Parathyroid adenoma (tissue), 2 donors: ENCODE results near the gene ATP9B.

Experiments used
- H2AFZ ChIP-seq: fragments of 300-600 bp; sonication (generic); one replicate; pipeline ENCODE4 v1.7.0; 2017; ENCODE audit warnings: antibody characterized with exemption, mild to moderate bottlenecking
- H3K27ac ChIP-seq: fragments of 300-600 bp; sonication (generic); one replicate; pipeline ENCODE4 v1.7.0; 2017
- H3K27me3 ChIP-seq: fragments of 300-600 bp; sonication (generic); one replicate; pipeline ENCODE4 v1.7.0; 2017; ENCODE audit warnings: low read length; ENCODE audit not compliant: control insufficient read depth, insufficient read depth
- H3K36me3 ChIP-seq: fragments of 300-600 bp; sonication (generic); one replicate; pipeline ENCODE4 v1.7.0; 2017; ENCODE audit warnings: low read length; ENCODE audit not compliant: control insufficient read depth, insufficient read depth
- H3K4me1 ChIP-seq: fragments of 300-600 bp; sonication (generic); one replicate; pipeline ENCODE4 v1.7.0; 2017; ENCODE audit warnings: control low read depth
- H3K4me2 ChIP-seq: fragments of 300-600 bp; sonication (generic); one replicate; pipeline ENCODE4 v1.7.0; 2017; ENCODE audit warnings: low read length
- H3K4me3 ChIP-seq: fragments of 300-600 bp; sonication (generic); one replicate; pipeline ENCODE4 v1.7.0; 2017; ENCODE audit warnings: low read depth, low read length
- H3K79me2 ChIP-seq: fragments of 300-600 bp; sonication (generic); one replicate; pipeline ENCODE4 v1.7.0; 2017; ENCODE audit warnings: control low read depth
- H3K9ac ChIP-seq: fragments of 300-600 bp; sonication (generic); one replicate; pipeline ENCODE4 v1.7.0; 2017; ENCODE audit warnings: mild to moderate bottlenecking
- H3K9me3 ChIP-seq: fragments of 300-600 bp; sonication (generic); one replicate; pipeline ENCODE4 v1.7.0; 2017; ENCODE audit warnings: low read length; ENCODE audit not compliant: control insufficient read depth
- TF ChIP-seq, protein P1 (sequence below): fragments of 300-600 bp; sonication (generic); IDR thresholded peaks from one replicate; pipeline ENCODE4 v1.7.0; 2017; ENCODE audit warnings: antibody characterized with exemption, mild to moderate bottlenecking
- donor health status: primary hyperparathyroidism.

The ATP9B gene

DNA sequence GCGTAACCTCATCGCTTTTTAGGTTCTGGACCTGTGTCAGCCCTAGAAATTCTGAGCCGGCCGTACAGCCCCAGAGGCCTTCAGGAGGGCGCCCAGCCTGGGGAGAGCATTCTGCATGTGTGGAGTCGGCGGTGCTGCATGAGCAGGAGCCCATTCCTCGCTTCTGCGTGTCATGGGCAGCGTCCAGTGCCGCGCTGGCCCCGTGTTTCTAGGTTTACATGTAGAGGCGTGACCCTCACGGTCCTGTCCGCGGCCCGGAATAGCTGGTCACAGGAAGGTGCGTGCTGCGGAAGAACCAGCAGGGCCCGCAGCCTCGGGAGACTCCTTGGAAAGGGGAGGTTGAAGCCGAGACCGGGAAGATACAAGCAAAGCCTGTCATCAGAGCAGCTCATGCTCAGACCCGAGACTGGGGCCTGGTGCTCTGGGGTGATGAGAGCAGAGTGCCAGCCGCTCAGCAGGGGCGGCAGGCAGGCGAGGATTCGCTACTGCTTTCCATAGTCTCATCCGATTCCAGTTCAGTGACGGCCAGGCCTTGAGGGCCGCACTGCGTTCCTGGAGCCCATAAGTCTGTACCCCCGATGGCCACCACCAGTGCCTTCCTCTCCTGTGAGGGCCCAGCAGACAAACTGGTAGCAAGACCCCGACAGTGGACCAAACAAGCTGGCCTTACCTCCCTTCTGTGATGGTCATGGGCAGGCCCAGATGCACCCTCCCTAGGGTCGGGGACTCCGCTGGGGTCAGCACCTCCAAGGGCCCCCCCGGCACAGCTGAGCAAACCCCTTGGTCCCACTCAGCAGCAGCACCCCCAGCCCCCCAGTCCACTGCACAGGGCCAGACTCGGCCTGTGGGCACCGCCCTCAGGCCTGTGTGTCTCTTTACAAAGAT is 311.0 kb downstream of the ATP9B start:
- H3K27me3 ChIP-seq: no peaks in the 10 kb centered on the region
- H3K4me3 ChIP-seq: no peak overlapping the region
- no peak overlapping the region for H3K9ac ChIP-seq
- no peaks in the 10 kb centered on the region for H3K9me3 ChIP-seq
- no peaks in the 10 kb centered on the region for H3K79me2 ChIP-seq
- no peak overlapping the region for H3K4me2 ChIP-seq
- no peaks in the 10 kb centered on the region for H3K4me1 ChIP-seq
- no peak overlapping the region for H2AFZ ChIP-seq
- H3K27ac ChIP-seq: no peak overlapping the region
- TF ChIP-seq, protein P1, sequence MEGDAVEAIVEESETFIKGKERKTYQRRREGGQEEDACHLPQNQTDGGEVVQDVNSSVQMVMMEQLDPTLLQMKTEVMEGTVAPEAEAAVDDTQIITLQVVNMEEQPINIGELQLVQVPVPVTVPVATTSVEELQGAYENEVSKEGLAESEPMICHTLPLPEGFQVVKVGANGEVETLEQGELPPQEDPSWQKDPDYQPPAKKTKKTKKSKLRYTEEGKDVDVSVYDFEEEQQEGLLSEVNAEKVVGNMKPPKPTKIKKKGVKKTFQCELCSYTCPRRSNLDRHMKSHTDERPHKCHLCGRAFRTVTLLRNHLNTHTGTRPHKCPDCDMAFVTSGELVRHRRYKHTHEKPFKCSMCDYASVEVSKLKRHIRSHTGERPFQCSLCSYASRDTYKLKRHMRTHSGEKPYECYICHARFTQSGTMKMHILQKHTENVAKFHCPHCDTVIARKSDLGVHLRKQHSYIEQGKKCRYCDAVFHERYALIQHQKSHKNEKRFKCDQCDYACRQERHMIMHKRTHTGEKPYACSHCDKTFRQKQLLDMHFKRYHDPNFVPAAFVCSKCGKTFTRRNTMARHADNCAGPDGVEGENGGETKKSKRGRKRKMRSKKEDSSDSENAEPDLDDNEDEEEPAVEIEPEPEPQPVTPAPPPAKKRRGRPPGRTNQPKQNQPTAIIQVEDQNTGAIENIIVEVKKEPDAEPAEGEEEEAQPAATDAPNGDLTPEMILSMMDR: no peak
- H3K36me3 ChIP-seq: no peaks in the 10 kb centered on the region

DNA sequence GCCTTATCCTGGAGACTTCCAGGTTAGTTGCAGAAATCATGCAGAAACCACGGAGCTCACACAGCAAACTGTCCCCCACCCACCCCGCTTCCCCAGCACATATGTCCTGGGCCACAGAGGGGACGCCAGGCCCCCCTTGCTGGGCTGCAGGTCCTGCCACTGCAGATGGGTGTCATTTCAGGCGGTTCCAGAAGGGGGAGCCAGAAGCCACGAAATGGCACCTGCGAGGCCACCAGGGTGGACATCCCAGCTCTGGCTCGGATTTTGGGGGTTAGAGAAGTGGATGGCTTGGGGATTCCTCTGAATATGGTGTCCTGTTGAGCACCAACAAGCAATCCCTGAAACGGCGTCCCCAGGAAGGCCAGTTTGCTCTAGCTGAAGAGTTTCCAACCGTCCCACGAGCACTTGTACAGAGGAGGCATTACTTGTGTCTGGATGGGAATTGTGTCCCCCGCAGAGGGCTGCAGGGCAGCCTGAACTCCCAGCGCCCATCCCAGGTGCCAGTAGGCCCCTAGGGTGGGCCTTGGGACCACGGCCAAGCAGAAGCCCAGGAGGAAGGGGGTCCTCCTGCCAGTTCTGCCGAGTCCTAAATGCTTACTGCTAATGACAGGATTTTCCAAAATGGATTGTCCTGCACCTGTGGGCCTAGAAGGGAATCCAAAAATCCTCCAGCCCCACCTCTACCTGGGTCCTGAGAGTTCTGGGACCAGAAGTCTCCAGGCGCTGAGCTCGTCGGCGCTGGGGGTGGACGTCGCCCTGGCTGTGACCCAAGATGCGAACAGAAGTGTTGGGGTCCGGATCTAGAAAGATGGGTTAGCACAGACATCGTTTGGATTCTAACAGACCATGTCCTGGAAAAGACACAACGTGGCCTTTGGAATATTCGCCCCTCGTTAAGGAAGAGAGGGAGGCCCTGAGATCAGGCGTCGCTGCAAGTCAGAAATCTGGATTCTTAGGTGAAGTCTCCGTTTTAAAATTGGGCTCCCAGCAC is 311.9 kb downstream of the ATP9B start:
- no peaks in the 10 kb centered on the region for H3K27me3 ChIP-seq
- TF ChIP-seq, protein P1: peak; percentile 79
- no peak overlapping the region for H3K4me2 ChIP-seq
- H3K79me2 ChIP-seq: no peaks in the 10 kb centered on the region
- H3K4me3 ChIP-seq: no peak overlapping the region
- no peak overlapping the region for H2AFZ ChIP-seq
- H3K9ac ChIP-seq: no peak overlapping the region
- no peaks in the 10 kb centered on the region for H3K9me3 ChIP-seq
- no peaks in the 10 kb centered on the region for H3K4me1 ChIP-seq
- no peak overlapping the region for H3K27ac ChIP-seq
- no peaks in the 10 kb centered on the region for H3K36me3 ChIP-seq

DNA sequence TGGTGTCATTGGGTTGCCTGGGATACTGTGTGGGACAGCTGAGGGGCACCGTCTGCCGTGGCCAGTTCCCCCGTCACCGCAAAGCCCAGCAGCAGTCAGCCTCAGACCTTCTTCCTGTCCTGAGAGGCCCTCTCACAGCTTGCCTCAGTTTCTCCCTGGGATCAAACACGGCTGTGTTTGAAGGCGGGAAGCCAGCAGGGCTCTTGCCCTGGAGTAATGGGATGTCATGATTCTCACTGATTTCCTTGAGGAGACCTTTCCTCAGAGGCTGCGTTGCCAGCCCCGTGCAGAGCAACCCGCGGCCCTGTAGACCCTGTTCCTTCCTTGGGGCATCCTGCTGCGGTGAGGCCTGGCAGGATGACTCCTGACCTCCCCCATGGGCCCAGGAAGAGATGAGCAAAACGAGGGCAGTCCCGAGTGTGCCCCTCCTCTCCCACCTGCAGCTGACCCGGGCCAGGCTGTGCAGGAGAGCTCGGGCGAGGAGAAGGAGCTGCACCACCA is 312.7 kb downstream of the ATP9B start:
- TF ChIP-seq, protein P1: no peak
- no peak overlapping the region for H3K4me3 ChIP-seq
- no peak overlapping the region for H2AFZ ChIP-seq
- no peaks in the 10 kb centered on the region for H3K9me3 ChIP-seq
- H3K27me3 ChIP-seq: no peaks in the 10 kb centered on the region
- H3K4me2 ChIP-seq: no peak overlapping the region
- H3K4me1 ChIP-seq: no peaks in the 10 kb centered on the region
- H3K27ac ChIP-seq: no peak overlapping the region
- H3K79me2 ChIP-seq: no peaks in the 10 kb centered on the region
- no peak overlapping the region for H3K9ac ChIP-seq
- no peaks in the 10 kb centered on the region for H3K36me3 ChIP-seq

DNA sequence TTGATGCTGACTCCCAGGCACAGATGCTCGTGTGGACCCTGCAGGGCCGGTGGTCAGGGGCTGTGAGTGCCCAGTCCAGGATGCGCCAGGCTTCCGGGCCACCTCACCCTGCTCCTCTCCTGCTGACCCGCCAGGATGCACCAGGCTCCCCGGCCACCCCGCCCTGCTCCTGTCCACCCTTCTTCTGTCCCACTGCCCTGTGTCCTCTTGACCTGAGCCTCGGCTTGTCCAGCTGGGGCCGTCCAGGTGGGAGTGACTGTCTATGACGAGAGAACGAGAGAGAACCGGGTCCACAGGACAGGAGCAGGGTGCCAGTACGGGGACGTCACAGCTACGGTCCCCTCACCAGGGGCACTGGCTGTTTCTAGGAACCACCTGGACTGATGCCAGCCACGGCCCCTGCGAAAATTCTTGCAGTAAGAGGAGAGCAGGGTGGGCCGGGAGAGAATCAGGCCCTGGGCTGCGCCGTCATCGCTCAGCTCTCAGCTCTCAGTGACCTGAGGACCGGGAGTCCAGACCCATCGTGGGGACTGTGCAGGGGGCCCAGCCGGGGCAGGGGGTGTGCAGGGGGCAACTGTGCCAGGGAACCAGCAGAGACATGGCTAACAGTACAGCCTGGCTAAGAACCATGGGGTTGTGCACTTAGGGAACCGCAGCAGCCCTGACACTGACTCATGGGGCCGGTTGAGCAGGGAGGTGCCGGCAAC is 313.6 kb downstream of the ATP9B start:
- Histone ChIP-seq H3K79me2 (no peaks in the 10 kb centered on the region), H3K27ac (no peak overlapping the region), H3K4me1 (no peaks in the 10 kb centered on the region), H3K27me3 (no peaks in the 10 kb centered on the region), H3K4me2 (no peak overlapping the region), H3K36me3 (no peaks in the 10 kb centered on the region), H2AFZ (no peak overlapping the region), H3K4me3 (no peak overlapping the region), H3K9ac (no peak overlapping the region), H3K9me3 (no peaks in the 10 kb centered on the region)
- TF ChIP-seq, protein P1: no peak
